Measurements from ENCODE around the gene AADACL3. TPM values are rescaled to one million over a fixed set of nuclear protein-coding genes. Genes with fewer than 3 reads are reported as not detected.

AADACL3 gene
- total and polyA plus RNA-seq, 2 donors (not counting 3 experiments of a cell fraction or from before 2014, with no cell fraction given) = not detected

GRCh38 chr1:12756273-12756672, 40.4 kb downstream of the AADACL3 start:
- CTCF ChIA-PET = no interaction called here
- POLR2A ChIA-PET = no interaction called here
- dilution Hi-C loops (cut with MboI; ENCODE audit: extremely low pct_ligation_motif_present, low sequenced_read_pairs) = no loop called here
- TF ChIP-seq FOS (IDR thresholded peaks at IDR 0.05; ENCODE audit: borderline replicate concordance, insufficient read depth, low read length) (no peak), CTCF (IDR thresholded peaks at IDR 0.05; ENCODE audit: extremely low read depth in 1 of 2, insufficient read depth in 1 of 2, low read depth in 1 of 2, low read length in 2 of 2) (no peak), GATA2 (IDR thresholded peaks at IDR 0.05; ENCODE audit: insufficient read depth, insufficient read length, low read depth, low read length) (no peak), MYC (IDR thresholded peaks at IDR 0.05; ENCODE audit: low read depth, low read length) (no peak), EZH2 (IDR thresholded peaks at IDR 0.05; ENCODE audit: borderline replicate concordance, low read depth, low read length, severe bottlenecking) (no peak), JUN (IDR thresholded peaks at IDR 0.05; ENCODE audit: borderline replicate concordance, insufficient read depth, insufficient read length, low read depth) (no peak), MAX (IDR thresholded peaks at IDR 0.05; ENCODE audit: insufficient read depth, insufficient read length) (no peak), POLR2A (IDR thresholded peaks at IDR 0.05; ENCODE audit: low read depth, low read length) (no peak), POLR2AphosphoS5 (IDR thresholded peaks at IDR 0.05; ENCODE audit: insufficient read depth, low read depth, low read length) (no peak)
- BruUV-seq (replicated peaks) = no TSS peak
- H3K27me3 ChIP-seq (ENCODE audit: control insufficient read depth in 2 of 2, insufficient read depth in 2 of 2, low read length in 2 of 2) = no peaks in the 10 kb centered on the region
- DNase-seq (ENCODE audit: low read depth, low spot score) (no peak), FAIRE-seq (no peak)
- intact Hi-C loops (cut with micrococcal nuclease) = no loop called here
- no peaks in the 10 kb centered on the region for H4K20me1 ChIP-seq (replicated peaks; ENCODE audit: control insufficient read depth, extremely low read depth, insufficient read depth, low read length)
- H3K27ac ChIP-seq (ENCODE audit: insufficient read depth, low read depth, low read length) = no peak overlapping the region
- no peaks in the 10 kb centered on the region for H3K79me2 ChIP-seq (ENCODE audit: control insufficient read depth, insufficient read depth, low read length)
- no peaks in the 10 kb centered on the region for H3K36me3 ChIP-seq (ENCODE audit: control insufficient read depth in 2 of 2, extremely low read depth in 1 of 2, insufficient read depth in 2 of 2, low read length in 2 of 2)
- no peaks in the 10 kb centered on the region for H3K9me3 ChIP-seq (replicated peaks; ENCODE audit: control insufficient read depth, insufficient read depth, low read length)
- H3K9me1 ChIP-seq (replicated peaks; ENCODE audit: control insufficient read depth, extremely low read depth, insufficient read depth, low read length) = no peaks in the 10 kb centered on the region
- H3K4me2 ChIP-seq (ENCODE audit: insufficient read depth, low read length) = no peak overlapping the region
- H3K9ac ChIP-seq (replicated peaks; ENCODE audit: extremely low read depth, insufficient read depth, low read length) = no peak overlapping the region
- H3K4me3 ChIP-seq (replicated peaks in 1 of 3; ENCODE audit: insufficient read depth in 1 of 3, low read depth in 1 of 3, low read length in 3 of 3) = no peak overlapping the region
- no peaks in the 10 kb centered on the region for H3K4me1 ChIP-seq (ENCODE audit: control insufficient read depth, extremely low read depth, insufficient read depth, low read length)
- no peak overlapping the region for H2AFZ ChIP-seq (ENCODE audit: low read depth, low read length)
